GM19328 (cell line): ENCODE results near the gene ZBTB7C.
"Not testable (repeated sequence)": the region's sequence is repeated elsewhere in the genome, so short reads cannot be mapped to it uniquely, and the experiment has no call there.

Experiments
- ATAC-seq: cut with Tn5 transposase; IDR thresholded peaks from one replicate; pipeline ENCODE4 v1.9.1; 2021; ENCODE audit warnings: mild to moderate bottlenecking, moderate library complexity; ENCODE audit not compliant: unreplicated experiment

ZBTB7C gene

DNA sequence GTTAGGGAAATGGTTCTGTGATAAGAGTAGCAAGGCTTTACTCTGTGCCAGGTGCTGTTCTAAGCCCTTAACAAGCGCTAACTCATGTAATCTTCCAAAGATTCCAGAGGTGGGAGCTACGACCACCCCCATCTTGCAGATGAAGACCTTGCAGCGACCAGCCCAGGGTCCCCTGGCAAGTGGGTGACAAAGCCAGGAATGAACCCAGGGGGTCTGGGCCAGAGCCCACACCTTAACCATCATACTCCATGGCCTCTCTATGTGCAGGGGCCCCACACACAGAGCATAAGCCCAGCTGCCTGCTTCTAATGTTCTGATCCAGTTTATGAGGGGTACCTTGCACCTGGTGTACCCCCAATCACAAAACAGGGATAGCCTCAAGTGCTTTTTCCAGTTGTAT lies 105.3 kb downstream of the ZBTB7C start:
- no peak for ATAC-seq

DNA sequence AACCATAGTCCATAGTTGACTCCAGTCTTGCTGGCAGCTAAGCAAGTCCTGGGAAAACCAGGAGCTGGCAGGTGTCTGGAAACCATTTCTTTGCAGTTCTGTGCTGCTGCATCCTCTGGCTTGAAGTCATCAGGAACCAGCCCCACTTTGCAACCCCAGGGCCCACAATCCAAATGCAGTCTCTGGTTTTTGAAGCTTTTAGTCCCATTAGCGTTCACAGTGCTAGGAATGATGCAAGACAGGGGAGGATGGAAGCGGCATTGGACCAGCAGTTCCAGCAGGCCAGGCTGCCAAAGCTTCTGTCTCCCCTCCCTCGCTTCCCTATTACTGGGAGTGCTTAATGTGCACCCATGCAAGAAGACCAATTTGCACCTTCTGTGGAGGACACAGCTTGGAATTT lies 106.4 kb downstream of the ZBTB7C start:
- no peak for ATAC-seq

DNA sequence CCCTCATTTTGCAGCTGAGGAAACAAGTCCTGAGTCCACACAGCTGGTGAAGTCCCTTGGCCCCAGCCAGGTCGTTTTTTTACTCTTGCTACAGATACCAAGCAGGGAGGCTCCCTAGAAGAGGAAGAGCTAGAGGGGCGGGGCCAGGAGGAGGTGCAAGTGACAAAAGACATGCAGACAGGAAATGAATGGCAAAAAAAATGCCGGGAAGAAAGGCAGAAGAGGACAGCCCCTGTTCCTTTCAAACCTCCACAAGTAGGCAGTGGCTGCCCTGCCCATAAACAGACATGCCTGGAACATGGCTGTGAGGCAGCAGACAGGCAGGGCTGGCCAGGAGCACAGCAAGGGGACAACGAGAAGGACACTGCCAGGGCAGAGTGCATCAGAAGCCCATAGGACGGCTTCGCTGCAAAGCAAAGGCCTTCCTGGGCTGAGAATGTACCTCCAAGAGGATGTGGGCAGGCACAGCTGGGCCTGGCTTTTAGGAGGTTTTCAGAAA lies 108.7 kb downstream of the ZBTB7C start:
- no peak for ATAC-seq

DNA sequence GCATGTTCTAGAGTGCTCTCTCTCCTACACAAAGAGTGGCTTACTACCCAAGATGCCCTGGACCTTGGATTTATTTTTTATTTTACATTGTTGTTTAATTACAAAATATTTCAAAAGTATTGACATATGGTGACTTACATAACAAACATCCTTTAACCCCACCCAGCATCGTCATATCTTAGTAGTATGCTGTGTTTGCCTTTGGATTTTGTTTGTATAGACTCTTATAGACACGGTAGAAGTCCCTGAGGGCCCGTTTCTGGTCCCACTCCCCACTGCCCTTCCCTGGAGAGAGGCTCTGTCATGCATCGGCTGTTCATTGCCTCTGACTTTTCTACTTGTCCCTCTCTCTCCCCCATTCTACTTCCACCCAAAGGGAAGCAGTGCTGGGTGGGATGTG lies 112.0 kb downstream of the ZBTB7C start:
- no peak for ATAC-seq

DNA sequence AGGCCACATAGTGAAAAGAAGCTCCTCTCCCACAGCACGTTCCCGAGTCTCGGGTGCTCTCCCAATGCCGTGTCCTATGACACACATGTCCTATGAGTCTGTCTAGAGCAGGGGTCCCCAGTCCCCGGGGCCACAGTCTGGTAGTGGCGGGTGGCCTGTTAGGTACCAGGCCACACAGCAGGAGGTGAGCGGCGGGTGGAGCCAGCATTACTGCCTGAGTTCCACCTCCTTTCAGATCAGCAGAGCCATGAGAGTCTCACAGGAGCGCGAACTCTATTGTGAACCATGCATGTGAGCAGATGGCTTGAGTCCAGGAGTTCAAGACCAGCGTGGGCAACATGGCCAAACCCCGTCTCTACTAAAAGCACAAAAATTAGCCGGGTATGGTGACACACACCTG lies 112.6 kb downstream of the ZBTB7C start:
- no peak for ATAC-seq

DNA sequence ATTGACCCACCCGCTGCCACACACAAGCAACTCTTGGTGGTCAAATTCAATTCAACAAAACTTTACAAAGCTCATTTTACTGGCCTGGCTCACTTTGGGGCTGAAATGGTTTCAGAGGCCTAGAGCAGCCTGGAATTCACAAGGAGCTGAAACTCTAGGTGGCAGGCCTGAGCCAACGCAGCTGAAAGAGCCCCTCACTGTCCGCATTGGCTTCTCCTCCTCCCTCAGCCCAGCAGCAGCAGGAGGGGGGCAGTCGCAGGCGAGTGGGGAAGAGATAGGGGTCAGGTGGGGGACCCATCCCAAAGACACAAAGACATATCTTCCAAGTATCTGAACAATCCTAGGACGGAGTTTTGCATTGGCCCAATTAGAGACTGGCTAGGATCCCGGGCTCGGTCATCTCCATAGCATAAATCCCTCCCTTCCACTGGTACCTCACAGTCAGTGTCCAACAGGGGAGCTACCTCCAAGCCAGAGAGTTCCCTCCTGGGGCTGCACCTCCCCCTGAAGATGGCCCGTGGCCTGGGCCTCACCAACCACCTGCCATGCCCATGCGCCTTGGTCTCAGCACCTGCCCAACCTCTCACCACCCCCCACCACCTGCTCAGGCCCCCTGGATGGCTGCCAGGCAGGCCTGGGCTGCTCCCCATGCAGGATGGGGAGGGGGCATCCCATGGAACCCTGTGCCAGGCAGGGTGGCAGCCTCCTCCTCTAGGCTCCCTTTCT lies 113.4 kb downstream of the ZBTB7C start:
- ATAC-seq: no peak

DNA sequence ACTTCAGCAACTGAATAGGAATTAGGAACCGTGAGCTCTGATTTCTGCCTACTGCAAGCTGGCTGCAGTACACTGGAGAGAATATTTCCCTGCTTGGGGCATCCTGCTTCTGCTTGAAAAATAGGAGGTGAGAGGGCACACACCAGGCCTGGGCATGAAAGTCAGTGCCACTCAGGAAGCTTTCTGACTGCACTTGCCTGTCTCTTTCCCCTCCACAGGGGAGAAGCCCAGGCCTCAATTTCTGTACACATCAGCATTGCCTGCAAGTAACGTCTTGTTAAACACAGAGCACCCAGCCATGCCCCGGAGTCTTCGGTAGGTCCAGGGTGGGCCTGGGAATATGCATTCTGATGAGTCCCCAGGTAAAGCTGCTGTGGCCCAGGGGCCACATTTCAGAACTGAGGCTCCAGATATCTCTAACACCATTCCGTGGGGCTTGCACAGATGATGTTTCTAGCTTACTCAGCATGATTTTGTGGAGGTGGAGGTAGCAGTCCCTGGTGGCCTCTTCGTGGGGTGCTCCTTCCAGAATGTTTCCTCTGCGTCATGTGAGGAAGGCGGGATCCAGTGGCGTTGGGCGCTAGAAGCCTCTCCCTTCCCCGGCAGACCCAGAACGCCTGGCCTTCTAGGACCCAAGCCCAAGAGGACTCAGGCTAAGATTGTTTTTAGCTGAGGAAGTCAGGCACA lies 114.1 kb downstream of the ZBTB7C start:
- ATAC-seq: no peak

DNA sequence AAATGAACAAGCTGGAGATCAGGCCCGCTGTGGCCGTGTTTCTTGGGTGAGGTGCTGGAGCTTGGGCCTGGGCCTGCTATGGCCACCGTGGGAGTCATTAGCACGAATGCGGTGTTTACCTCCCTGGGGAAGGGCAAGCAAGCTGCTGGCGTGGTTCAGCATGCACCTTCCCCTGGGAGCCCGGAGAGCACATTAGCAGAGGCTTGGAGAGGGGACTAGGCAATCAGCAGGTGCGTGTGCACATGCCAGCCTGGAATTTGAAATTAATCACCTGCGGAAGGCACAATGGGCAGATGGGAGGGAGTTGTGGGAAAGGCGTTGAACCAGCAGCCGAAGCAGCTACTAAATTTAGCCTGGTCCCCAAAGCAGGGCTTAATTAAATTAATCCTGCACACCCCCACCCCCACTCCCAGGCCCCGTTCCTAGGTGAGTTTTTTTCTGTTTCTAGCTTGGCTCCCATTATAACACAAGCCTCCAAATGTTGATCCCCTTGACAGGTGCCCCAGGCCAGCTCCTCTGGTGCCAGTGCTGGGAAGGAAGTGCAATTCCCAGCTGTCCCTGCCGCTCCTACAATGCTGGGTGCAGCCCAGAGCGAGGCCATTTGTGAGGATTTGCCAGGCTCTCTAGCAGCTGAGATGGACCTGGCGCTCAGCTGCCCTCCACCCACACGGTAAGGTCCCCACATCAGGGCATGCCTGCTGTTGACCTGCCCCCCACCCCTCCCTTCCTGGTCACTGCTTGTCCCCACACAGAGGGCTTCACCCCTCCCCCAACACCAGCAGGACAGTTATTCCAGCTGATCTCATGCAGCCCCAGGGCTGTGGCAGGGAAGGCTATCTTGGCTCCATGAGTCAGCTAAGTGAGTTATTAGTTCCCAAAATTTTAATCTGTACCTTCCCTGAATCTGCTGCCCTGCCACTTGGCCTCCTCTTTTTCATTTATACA lies 115.0 kb downstream of the ZBTB7C start:
- no peak for ATAC-seq

DNA sequence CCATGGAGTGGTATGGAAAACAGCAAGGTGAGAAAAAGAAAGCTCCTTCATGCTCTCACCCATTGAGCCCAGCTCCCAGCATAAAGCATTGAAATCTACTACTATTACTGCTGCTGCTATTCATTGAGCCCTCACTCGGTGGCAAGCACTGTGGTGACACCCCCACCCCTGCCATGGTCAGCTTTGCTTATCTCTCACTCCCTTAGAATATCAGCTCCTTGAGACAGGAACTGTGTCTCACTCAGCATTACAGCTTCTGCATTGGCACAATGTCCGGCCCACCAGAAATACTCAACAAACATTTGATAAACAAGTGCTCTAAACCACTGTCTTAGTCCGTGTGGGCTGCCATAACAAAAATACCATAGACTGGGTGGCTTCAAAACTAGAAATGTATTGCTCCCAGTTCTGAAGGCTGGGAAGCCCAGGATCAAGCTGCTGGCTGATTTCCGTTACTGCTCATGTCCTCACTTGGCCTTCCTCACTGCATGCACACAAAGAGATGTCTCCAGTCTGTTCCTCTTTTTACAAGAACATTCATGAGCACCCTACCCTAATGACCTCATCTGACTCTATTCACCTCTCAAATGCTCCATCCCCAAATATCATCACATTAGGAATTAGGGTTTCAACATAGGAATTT lies 116.3 kb downstream of the ZBTB7C start:
- ATAC-seq: no peak

DNA sequence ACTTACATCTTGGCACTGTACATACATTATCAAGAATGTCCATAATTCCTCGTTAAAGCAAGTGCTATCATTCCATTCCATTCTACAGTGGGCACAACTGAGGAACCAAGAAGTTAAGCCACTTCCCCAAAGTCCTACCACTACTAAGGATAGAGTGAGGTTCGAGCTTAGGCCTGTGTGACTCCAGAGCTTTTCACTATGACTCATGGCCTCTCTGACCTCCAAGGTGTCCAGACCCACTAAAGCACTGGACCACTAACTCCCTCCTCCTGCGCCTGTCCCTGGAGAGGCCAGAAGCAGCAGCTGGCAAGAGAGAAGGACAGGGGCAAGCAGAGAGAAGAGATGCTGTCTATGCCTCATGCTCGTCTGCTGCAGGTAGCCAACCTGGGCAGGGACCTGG lies 117.0 kb downstream of the ZBTB7C start:
- ATAC-seq: no peak

DNA sequence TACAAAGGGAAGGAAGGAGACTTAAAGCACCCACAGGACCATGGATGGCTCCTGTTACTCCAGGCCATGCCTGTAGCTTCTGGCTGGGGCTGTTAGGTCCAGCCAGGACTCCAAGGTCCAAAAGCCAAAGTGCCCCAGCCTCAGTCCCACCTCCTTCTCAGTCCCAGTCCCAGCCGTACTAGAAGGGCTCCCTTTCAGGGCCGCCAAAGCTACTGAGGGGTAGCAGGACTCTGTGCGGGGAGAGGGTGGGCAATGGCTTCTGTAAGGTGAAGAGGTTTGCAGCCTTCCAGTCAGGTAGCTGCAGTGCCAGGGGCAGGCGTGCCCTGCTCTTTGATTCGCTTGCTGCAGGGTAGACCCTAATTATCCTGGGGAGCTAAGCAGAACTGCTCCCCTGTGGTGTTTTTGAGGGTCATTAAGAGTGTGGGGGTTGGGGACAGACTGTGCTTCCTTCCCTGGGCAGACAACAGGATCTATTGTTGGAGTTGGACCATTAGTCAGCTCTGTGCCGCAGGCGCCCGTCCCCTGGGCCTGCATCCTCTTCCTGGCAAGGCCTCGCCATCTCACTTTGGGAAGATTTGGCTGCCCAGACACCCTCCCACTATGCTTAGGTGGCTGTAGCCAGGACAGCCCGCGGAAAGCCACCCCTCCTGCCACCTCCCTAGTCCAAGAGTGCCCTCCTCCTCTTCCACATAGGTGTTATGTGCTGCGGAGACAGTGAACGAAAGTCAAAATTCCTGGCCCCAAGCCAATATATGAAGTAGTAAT lies 118.8 kb downstream of the ZBTB7C start:
- no peak for ATAC-seq

DNA sequence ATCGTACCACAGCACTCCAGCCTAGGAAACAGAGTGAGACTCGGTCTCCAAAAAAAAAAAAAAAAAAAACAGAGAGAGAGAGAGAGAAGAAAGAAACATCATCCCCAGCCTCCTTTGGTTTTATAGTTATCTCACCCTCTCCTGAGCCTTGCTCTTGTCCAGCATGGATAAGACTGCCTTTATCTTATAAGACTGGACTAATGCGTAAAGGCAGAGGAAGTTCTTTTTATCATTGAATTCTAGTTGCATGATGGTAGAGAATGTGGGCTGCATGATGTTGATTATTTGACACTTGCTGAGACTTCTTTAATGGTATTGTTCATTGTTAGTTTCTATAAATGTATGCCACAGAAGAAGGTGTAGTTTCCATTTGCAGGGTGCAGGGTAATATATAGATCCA lies 124.4 kb downstream of the ZBTB7C start:
- ATAC-seq: no peak

DNA sequence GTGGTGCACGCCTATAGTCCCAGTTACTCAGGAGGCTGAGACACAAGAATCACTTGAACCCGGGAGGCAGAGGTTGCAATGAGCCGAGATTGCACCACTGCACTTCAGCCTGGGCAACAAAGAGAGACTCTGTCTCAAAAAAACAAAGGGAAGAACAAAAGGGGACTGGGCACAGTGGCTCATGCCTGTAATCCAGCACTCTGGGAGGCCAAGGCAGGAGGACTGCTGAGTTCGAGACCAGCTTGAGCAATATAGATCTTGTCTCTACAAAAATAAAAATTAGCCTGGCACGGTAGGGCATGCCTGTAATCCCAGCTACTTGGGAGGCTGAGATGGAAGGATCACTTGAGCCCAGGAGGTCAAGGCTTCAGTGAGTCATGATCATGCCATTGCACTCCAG lies 125.2 kb downstream of the ZBTB7C start:
- not testable (repeated sequence) for ATAC-seq

DNA sequence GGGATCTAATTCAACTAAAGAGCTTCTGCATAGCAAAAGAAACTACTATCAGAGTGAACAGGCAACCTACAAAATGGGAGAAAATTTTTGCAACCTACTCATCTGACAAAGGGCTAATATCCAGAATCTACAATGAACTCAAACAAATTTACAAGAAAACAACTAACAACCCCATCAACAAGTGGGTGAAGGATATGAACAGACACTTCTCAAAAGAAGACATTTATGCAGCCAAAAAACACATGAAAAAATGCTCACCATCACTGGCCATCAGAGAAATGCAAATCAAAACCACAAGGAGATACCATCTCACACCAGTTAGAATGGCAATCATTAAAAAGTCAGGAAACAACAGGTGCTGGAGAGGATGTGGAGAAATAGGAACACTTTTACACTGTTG lies 127.7 kb downstream of the ZBTB7C start:
- ATAC-seq: not testable (repeated sequence)

DNA sequence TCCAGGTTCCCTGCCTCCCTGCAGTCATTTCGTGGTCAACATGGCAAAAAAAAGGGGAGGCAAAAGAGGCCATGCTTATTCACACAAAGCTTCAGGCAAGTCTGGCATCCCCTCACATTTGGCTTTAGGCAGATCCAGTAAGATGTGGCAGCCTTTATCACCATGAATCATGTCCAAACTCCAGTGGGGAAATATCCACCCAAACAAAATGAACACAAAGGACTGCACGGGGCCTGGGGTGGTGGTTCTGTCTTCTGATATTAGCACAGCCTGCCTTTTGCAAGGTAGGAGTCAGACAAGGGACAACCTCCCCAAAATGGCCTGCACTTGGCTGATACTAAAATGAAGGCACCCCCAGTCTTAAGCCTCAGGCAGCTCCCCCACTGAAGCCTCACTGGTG lies 129.9 kb downstream of the ZBTB7C start:
- ATAC-seq: no peak

DNA sequence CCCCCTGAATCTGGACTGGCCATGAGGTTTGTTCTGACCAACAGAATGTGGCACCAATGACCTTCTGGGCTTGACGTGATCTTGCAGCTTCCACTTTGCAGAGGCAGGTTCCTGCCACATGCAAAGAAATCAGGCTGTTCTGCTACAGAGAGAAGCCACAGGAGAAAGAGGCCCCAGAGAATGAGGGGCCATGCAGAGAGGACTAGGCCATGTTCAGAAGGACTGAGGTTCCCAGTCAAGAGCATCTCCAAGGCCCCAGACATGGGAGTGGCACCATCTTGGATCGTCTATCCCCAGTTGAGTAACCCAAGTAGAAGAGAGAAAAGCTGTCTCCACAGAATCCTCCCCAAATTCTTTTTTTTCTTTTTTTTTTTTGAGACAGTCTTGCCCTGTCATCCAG lies 131.1 kb downstream of the ZBTB7C start:
- no peak for ATAC-seq

DNA sequence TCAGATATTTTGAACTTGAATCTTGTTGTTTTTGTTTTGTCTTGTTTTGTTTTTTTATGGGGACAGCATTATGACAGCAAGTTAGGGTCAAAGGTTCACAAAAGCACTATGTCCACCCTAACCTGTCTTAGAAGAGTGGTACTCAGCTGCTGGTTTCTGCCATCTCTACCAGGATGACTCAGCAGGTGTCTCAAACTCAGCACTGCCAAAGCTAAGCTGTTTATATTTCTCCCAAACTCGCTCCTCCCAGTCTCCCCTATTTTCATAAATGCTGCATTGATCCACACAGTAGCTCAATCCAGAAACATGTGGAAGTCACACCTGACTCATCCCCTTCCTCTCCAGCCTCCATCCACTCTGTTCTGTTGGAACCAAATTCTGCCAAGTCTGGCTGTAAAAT lies 134.9 kb downstream of the ZBTB7C start:
- ATAC-seq: no peak

DNA sequence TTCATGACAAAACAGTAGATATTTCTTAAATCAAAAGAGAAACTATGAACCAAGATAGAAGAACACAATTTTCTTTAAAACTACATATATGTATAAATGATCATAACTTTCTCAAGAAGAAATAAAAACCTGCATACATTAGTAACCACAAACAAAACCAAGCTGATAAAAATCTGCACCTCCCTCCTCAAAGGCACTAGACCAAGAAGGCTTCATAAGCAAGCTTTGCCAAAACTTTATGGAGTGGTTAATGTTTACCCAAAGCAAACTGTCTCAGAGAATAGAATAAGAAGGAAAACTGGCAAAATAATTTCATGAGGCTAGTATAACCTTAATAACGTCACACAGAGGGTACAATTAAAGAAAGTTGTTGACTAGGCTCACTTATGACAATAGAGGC lies 138.3 kb downstream of the ZBTB7C start:
- ATAC-seq: no peak

DNA sequence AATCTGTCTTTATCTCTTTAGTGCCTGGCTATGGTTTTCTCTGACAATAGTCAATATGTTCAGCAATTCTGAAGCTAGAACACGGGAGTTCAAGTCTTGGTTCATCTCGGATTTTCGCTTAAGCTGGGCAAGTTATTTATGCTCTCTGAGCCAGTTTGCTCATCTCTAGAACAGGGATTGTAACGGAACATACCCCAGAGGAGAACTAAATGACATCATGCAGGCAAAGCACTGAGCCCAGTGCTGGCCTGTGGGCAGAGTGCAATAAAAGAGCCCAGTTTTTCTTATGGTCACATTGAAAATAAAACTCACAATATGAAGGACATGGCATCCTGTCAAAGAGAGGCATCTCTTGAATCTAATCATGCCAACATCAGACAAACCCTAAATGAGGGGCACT lies 143.9 kb downstream of the ZBTB7C start:
- no peak for ATAC-seq
